OCI-LY1 (cell line): Measurements from ENCODE around the gene ARHGEF33.

Experiments
- H2AFZ ChIP-seq: fragments of 200-600 bp; sonication (generic), shearing (Covaris generic); 2 replicates; pipeline ENCODE4 v1.6.0; 2014; ENCODE audit warnings: antibody characterized with exemption, mild to moderate bottlenecking, low read length
- H3F3A ChIP-seq: fragments of 200-600 bp; sonication (generic), shearing (Covaris generic); 2 replicates; pipeline ENCODE4 v1.6.0; 2014; ENCODE audit warnings: mild to moderate bottlenecking, antibody characterized with exemption, low read length, moderate library complexity; ENCODE audit not compliant: insufficient read depth
- H3K27ac ChIP-seq: fragments of 200-600 bp; sonication (generic); 2 replicates; pipeline ENCODE4 v1.5.1; 2014; ENCODE audit warnings: low read length, mixed run types, mild to moderate bottlenecking, low read depth; ENCODE audit not compliant: poor library complexity, severe bottlenecking
- H3K27me3 ChIP-seq: fragments of 200-600 bp; sonication (generic); 2 replicates; pipeline ENCODE4 v1.6.0; 2014; ENCODE audit warnings: antibody characterized with exemption, mild to moderate bottlenecking, low read length, moderate library complexity; ENCODE audit not compliant: insufficient read depth
- H3K36me3 ChIP-seq: fragments of 200-600 bp; sonication (generic); 2 replicates; pipeline ENCODE4 v1.6.1; 2014; ENCODE audit warnings: mild to moderate bottlenecking, antibody characterized with exemption, low read length, moderate library complexity, mixed read lengths; ENCODE audit not compliant: insufficient read depth
- H3K4me1 ChIP-seq: fragments of 200-600 bp; sonication (generic); 2 replicates; pipeline ENCODE4 v1.5.1; 2014; ENCODE audit warnings: mild to moderate bottlenecking, low read length, moderate library complexity; ENCODE audit not compliant: insufficient read depth, severe bottlenecking
- H3K4me2 ChIP-seq: fragments of 200-600 bp; sonication (generic), shearing (Covaris generic); 2 replicates; pipeline ENCODE4 v1.6.1; 2014; ENCODE audit warnings: low read length
- H3K4me3 ChIP-seq: fragments of 200-600 bp; sonication (generic); 2 replicates; pipeline ENCODE4 v1.5.1; 2014; ENCODE audit warnings: low read length, low read depth, mild to moderate bottlenecking, mixed read lengths; ENCODE audit not compliant: poor library complexity, severe bottlenecking
- H3K79me2 ChIP-seq: fragments of 200-600 bp; shearing (Covaris generic); 2 replicates; pipeline ENCODE4 v1.6.1; 2016; ENCODE audit warnings: mixed run types, low read length, mixed read lengths; ENCODE audit not compliant: insufficient read depth
- H3K9ac ChIP-seq: fragments of 200-600 bp; sonication (generic), shearing (Covaris generic); 2 replicates; pipeline ENCODE4 v1.6.1; 2014; ENCODE audit warnings: mild to moderate bottlenecking, low read length, mixed read lengths
- H3K9me2 ChIP-seq: fragments of 200-600 bp; sonication (generic), shearing (Covaris generic); 2 replicates; pipeline ENCODE4 v1.6.1; 2014; ENCODE audit warnings: low read depth, mild to moderate bottlenecking, low read length, mixed read lengths
- H3K9me3 ChIP-seq: fragments of 200-600 bp; shearing (Covaris generic); 2 replicates; pipeline ENCODE4 v1.6.1; 2014; ENCODE audit warnings: low read length, mixed read lengths
- H4K20me1 ChIP-seq: fragments of 200-600 bp; sonication (generic), shearing (Covaris generic); 2 replicates; pipeline ENCODE4 v1.6.0; 2016; ENCODE audit warnings: mild to moderate bottlenecking, low read length; ENCODE audit not compliant: insufficient read depth
- EZH2 ChIP-seq: fragments of 200-600 bp; sonication (generic), shearing (Covaris generic); IDR thresholded peaks from 2 replicates; pipeline ENCODE4 v1.8.0; 2017; ENCODE audit warnings: borderline replicate concordance, mixed run types, mild to moderate bottlenecking, antibody characterized with exemption, low read length, moderate library complexity, mixed read lengths
- TF ChIP-seq, protein P1 (sequence below): fragments of 200-600 bp; sonication (generic), shearing (Covaris generic); IDR thresholded peaks from 2 replicates; pipeline ENCODE4 v1.5.1; 2017; ENCODE audit warnings: mild to moderate bottlenecking, antibody characterized with exemption, low read length, moderate library complexity, mixed read lengths

The ARHGEF33 gene

GRCh38 chr2:38871432-38871831, 18.2 kb upstream of the ARHGEF33 start:
- H3K79me2 ChIP-seq: peaks cover 13% of the 10 kb centered on the region
- H3K9ac ChIP-seq: no peak overlapping the region
- no peaks in the 10 kb centered on the region for H3K27me3 ChIP-seq
- no peaks in the 10 kb centered on the region for H4K20me1 ChIP-seq
- H3K4me2 ChIP-seq: no peak overlapping the region
- H3K9me3 ChIP-seq: peaks cover 4% of the 10 kb centered on the region; the same call in 1 of the 2 replicates
- no peak overlapping the region for H3K4me3 ChIP-seq
- peaks cover 13% of the 10 kb centered on the region for H3K4me1 ChIP-seq
- TF ChIP-seq, protein P1, sequence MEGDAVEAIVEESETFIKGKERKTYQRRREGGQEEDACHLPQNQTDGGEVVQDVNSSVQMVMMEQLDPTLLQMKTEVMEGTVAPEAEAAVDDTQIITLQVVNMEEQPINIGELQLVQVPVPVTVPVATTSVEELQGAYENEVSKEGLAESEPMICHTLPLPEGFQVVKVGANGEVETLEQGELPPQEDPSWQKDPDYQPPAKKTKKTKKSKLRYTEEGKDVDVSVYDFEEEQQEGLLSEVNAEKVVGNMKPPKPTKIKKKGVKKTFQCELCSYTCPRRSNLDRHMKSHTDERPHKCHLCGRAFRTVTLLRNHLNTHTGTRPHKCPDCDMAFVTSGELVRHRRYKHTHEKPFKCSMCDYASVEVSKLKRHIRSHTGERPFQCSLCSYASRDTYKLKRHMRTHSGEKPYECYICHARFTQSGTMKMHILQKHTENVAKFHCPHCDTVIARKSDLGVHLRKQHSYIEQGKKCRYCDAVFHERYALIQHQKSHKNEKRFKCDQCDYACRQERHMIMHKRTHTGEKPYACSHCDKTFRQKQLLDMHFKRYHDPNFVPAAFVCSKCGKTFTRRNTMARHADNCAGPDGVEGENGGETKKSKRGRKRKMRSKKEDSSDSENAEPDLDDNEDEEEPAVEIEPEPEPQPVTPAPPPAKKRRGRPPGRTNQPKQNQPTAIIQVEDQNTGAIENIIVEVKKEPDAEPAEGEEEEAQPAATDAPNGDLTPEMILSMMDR: no peak
- TF ChIP-seq EZH2: no peak
- H3F3A ChIP-seq: no peaks in the 10 kb centered on the region
- H2AFZ ChIP-seq: no peak overlapping the region
- no peak overlapping the region for H3K27ac ChIP-seq
- H3K9me2 ChIP-seq: no peaks in the 10 kb centered on the region
- H3K36me3 ChIP-seq: peaks cover 8% of the 10 kb centered on the region

DNA sequence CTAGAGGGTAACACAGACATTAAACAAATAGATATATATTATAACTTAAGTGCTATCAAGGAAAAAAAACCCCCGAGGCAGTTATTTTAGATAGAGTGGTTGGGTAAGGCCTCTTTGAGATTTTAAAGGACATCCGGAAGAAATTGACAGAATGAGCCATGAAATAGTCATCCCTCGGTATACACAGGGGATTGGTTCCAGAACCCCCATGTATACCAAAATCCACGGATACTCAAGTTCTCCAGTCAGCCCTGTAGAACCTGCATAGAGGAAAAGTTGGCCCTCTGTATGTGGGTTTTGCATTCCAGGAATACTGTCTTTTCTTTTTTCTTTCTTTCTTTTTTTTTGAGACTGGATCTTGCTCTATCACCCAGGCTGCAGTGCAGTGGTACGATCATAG, 15.9 kb upstream of the ARHGEF33 start:
- no peaks in the 10 kb centered on the region for H3K36me3 ChIP-seq
- H3K9ac ChIP-seq: no peak overlapping the region
- H3K27ac ChIP-seq: no peak overlapping the region
- no peak overlapping the region for H2AFZ ChIP-seq
- no peaks in the 10 kb centered on the region for H3F3A ChIP-seq
- H3K9me3 ChIP-seq: peaks cover 4% of the 10 kb centered on the region; the same call in 1 of the 2 replicates
- TF ChIP-seq, protein P1: no peak
- no peak for TF ChIP-seq EZH2
- H3K79me2 ChIP-seq: peaks cover 13% of the 10 kb centered on the region
- H3K4me2 ChIP-seq: no peak overlapping the region
- no peak overlapping the region for H3K4me3 ChIP-seq
- H3K9me2 ChIP-seq: no peaks in the 10 kb centered on the region
- no peaks in the 10 kb centered on the region for H3K27me3 ChIP-seq
- H3K4me1 ChIP-seq: peaks cover 17% of the 10 kb centered on the region
- H4K20me1 ChIP-seq: no peaks in the 10 kb centered on the region

DNA sequence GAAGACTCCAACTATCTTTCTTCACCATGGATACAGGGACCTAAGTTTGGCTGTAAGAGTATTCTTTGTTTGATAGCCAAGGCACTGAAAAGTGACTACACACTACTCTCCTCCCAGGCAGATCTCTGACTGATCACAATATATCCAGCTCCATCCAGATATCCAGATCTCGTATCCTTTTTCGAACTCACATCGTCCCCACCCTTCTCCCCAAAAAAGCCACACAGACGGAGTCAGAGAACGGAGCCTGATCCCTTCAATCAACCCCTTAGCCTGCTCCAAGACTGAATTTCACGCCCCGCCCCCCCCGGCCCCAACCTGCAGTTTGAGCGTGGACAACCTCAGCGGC, 14.5 kb upstream of the ARHGEF33 start:
- peaks cover 13% of the 10 kb centered on the region for H3K79me2 ChIP-seq
- no peaks in the 10 kb centered on the region for H3F3A ChIP-seq
- no peaks in the 10 kb centered on the region for H3K27me3 ChIP-seq
- H3K27ac ChIP-seq: no peak overlapping the region
- no peak for TF ChIP-seq EZH2
- TF ChIP-seq, protein P1: no peak
- no peak overlapping the region for H2AFZ ChIP-seq
- H3K36me3 ChIP-seq: no peaks in the 10 kb centered on the region
- H3K4me3 ChIP-seq: peak overlapping the region; percentile 69
- peak overlapping the region; percentile 80 for H3K4me2 ChIP-seq
- H4K20me1 ChIP-seq: no peaks in the 10 kb centered on the region
- H3K9me3 ChIP-seq: 0 out of 2 replicates have a peak, but pooled peaks cover 2% of the 10 kb centered on the region
- H3K9me2 ChIP-seq: no peaks in the 10 kb centered on the region
- H3K4me1 ChIP-seq: peaks cover 17% of the 10 kb centered on the region
- H3K9ac ChIP-seq: peak overlapping the region; percentile 57
